Endometrium (tissue), 2 donors: ENCODE measurements around the gene MYL1.

Experiments
- FAIRE-seq: peaks from 2 replicates; lab custom pipeline; 2012; peaks lifted over from hg19 to GRCh38; lab: Jason Lieb, UNC
- donor health status: control.
- donor health status: control.

Gene MYL1

GRCh38 chr2:210315015-210315788 is at the start of gene MYL1:
Gene MYL1 (minus strand): TSS chr2:210315174. CDS start chr2:210315042, 132 bp downstream.
- no peak for FAIRE-seq

GRCh38 chr2:210363876-210364275 is 48.9 kb upstream of the MYL1 start:
- FAIRE-seq = no peak

DNA sequence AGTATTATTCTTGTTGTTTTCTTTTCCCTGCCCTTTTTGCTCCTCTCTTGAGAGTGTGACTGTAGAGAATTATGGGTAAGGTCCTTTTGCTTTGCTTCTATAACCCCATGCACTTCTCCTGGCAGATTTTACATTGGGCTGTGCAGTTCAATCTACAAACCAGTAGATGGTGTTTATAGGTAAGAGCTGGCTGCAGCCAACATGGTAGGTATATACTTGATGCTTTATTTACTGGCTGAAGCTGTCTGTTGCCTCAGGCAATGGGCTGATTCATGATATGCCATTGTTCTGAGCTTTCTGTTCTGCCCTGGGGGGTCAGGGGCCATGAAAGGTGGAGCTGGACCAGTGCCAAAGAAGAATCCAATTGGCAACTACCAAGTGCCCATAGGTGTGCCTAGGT is 48.3 kb upstream of the MYL1 start:
- FAIRE-seq = no peak

DNA sequence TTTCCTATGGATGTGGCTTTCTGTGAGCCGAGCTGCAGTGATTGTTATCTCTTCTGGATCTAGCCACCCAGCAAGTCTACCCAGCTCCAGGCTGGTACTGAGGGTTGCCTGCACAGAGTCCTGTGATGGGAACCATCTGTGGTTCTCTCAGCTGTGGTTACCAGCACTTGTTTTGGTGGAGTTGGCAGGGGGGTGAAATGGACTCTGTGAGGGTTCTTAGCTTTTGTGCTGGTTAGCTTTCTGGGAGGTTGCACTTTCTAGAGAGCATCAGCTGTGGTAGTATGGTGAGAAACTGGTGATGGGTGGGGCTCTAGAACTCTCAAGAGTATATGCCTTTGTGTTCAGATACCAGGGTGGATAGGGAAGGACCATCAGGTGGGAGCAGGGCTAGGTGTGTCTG is 45.4 kb upstream of the MYL1 start:
- no peak for FAIRE-seq

GRCh38 chr2:210356944-210357343 is 42.0 kb upstream of the MYL1 start:
- no peak for FAIRE-seq

DNA sequence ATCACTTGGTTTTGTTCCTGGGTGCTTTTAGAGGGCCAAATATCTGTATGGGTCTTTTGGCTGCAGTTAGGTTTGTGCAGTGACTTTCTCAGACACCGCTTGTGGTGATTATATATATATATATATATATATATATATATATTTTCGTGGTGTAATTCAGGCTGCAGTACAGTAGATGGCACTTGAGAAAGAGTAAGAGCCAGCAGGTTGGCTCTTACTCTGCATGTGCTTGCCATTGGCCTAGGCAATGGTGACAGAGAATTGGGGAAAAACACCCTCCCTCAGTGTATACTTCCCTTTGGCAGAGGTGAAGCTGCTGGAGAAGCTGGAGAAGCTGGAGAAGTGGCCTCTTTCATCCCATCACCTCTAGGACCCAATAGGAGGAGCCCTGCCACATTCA is 22.2 kb upstream of the MYL1 start:
- no peak for FAIRE-seq

- FAIRE-seq = no peak
Observed at GRCh38 chr2:210324906-210325305, 9.9 kb upstream of the MYL1 start.

- FAIRE-seq = no peak
Observed at GRCh38 chr2:210324458-210324857, 9.5 kb upstream of the MYL1 start.

GRCh38 chr2:210323003-210323402 is 8.0 kb upstream of the MYL1 start:
- FAIRE-seq = no peak

DNA sequence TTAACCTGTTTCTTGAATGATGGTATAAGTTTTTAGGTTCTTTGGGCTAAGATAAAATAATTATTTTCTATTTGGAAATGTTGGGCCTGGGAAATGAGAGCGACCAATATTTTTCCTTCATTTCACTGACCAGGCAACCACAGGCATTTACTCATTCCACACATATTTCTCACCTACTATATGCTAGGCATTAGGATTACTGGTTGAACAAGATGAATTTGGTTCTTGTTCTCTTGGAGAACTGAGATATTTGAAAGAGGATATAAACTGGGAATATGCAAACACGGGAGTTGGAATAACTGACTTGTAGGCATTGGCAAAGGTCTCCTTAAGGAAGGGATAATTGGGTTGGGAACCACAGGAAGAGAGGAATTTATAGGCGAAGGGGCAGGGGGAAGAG is 3.9 kb upstream of the MYL1 start:
- FAIRE-seq = no peak

GRCh38 chr2:210318486-210318885 is 3.5 kb upstream of the MYL1 start:
- no peak for FAIRE-seq

DNA sequence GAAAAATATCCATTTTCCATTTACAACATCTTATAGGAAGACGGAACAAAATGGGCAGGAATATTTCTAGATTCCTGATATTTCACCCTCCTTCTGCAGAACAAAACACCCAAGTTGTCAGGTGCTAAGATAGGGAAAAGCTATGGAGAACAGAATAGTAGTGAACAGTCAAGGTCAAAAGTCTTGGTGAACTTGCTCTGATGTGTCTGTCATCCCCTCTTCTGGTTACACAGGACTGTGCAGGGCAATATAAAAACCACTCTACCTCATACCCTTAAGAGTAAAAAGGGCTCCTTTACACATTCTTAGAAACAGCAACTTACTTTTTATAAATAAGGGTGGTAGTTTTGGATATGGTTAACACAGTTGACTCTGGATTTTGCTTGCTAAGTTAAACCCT is 4.4 kb downstream of the MYL1 start:
- FAIRE-seq = no peak

DNA sequence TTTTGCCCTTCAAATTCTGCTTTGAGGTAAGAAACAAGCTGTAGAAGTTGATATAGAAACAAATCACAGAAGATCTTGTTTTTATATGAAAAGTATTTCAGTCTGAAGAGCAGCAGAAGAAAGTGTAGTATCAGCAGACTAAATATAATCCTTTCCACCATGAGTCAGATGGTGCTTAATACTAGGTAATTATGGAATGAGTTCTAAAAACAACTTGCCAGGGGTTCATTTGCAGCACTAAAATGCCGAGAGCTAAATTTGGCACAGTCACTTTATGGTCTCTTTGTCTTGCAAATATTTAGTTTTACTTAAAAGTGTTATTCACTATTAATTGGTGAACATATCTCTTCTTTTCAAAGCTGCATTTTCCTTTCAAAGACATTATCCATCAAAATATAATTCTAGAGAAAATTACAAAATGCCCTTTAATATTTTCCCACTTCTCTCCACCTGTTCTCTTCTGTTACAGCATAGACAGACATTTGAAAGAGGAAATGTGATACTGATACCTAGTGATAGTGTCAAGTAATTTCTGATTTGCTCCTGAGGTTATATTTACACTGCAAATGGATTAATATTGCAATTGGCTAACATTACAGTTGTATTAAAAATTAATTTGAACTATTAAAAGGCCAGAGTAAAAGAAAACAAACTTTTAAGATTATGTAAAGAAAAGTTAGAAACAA is 5.3 kb downstream of the MYL1 start:
- no peak for FAIRE-seq

DNA sequence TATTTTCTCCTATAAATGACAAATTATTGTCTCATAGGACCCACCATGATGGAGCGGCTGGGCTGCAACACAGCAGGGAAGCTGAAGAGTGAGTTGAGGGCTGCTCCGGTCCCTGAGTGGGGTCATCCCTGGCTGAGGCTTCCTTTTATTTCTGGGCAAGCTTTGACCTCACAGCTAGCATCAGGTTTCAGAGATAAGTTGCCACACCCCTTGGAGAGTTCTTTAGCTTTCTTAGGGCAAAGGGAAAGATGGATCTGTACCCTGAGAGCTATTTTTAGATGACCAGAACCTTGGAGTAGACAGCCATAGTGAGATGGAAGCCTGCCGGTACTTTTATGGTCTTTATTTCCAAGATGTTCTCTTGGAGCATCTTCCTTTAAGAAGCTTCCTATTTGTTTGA is 11.5 kb downstream of the MYL1 start:
- no peak for FAIRE-seq

GRCh38 chr2:210302326-210302725 is 12.6 kb downstream of the MYL1 start:
- no peak for FAIRE-seq

GRCh38 chr2:210299866-210300373 is 15.1 kb downstream of the MYL1 start:
- FAIRE-seq = no peak

DNA sequence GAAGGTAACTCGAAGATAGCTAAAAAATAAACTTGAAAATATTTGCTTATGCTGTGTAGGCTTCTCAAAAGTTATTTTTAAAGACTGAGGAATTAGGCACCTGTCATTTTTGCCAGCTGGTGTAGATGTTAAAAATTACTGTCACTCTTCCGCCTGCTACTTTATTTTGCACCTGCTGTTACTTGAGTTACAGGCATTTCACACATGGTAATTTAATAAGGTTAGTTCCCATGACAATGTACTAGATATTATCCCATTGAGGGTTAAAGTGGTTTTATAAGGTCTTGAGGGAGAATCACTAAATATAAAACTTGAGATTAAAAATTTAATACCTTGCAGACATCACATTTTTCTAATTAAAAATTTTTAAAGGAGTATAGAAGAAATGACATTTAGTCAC is 26.6 kb downstream of the MYL1 start:
- FAIRE-seq = no peak

DNA sequence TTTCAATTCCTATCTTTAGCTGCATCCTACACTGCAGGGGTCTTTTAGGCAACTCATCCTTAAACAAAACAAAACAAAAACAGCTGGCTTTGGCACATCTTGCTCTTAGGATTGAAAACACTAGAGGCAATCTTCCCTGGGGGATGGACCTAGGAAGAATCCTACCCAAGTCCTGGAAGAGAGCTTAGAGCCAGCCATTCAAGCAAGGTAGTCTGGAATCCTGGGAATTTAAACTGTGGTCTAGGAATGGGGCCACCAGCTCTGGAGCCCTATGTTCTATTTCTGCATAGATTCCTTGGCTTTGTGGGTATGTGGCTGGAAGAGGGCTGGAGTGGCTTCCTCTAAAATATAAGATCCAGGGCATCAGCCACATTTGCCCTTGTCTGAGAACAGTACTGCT is 27.7 kb downstream of the MYL1 start:
- FAIRE-seq = no peak

- FAIRE-seq = no peak
Observed at GRCh38 chr2:210286123-210286680, 28.8 kb downstream of the MYL1 start.

DNA sequence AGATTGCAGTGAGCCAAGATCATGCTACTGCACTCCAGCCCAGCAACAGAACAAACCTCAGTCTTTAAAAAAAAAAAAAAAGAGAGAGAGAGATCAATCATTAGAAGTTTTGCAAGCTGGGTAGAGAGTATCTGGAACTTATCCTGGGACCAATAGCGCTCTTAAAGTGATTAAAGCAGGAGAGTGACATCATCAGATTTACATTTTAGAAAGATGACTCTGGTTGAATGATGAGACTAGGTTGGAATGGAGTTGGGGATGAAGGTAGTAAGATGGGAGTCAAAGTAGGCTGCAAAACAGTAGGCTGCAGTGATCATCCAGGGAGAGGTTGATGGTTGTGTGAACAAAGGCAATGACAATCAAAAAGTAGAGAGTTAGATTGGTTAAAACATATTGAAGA is 37.8 kb downstream of the MYL1 start:
- no peak for FAIRE-seq

GRCh38 chr2:210271300-210271699 is 43.7 kb downstream of the MYL1 start:
- no peak for FAIRE-seq

DNA sequence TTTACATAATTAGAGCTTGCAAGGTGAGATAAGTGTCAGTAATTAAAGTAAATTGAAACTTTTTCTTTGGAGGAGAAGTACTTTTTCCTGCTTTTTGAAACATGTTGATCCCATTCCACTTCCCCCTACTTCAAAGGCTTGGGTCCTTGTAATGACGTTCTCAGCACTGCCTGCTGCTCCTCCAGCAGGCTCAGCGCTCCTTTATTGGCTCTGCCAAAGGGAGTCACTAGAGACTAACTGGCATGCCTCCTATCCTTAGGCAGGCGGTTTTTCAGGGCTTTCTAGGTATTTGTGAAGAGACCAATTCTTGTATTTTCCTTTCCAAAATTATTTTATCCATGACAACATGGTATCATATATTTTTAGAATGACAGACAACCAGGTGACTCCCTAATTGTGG is 45.8 kb downstream of the MYL1 start:
- no peak for FAIRE-seq

- no peak for FAIRE-seq
Observed at GRCh38 chr2:210268281-210268680, 46.7 kb downstream of the MYL1 start.
